Neural crest cell (in vitro differentiated cells): ENCODE measurements around the gene RASSF4. TPM values are rescaled to one million over a fixed set of nuclear protein-coding genes. Genes with fewer than 3 reads are reported as not detected.

Experiments used
- DNase-seq: peaks from one replicate; pipeline ENCODE4 v3.0.0; 2021; ENCODE audit warnings: low read depth, mixed read lengths, low spot score
- H3K27ac Mint-ChIP-seq: one replicate; pipeline ENCODE4 v1.8.0; 2021; ENCODE audit warnings: mild to moderate bottlenecking, mixed read lengths; ENCODE audit not compliant: unreplicated experiment
- H3K27me3 Mint-ChIP-seq: 2 replicates; pipeline ENCODE4 v1.8.0; 2021; ENCODE audit warnings: low read depth, mild to moderate bottlenecking, mixed read lengths
- H3K36me3 Mint-ChIP-seq: 2 replicates; pipeline ENCODE4 v1.8.0; 2021; ENCODE audit warnings: low read depth, mild to moderate bottlenecking, mixed read lengths
- H3K4me1 Mint-ChIP-seq: 2 replicates; pipeline ENCODE4 v1.8.0; 2021; ENCODE audit warnings: mixed read lengths
- H3K4me3 Mint-ChIP-seq: one replicate; pipeline ENCODE4 v1.8.0; 2021; ENCODE audit warnings: mild to moderate bottlenecking, mixed read lengths
- H3K9me3 Mint-ChIP-seq: 2 replicates; pipeline ENCODE4 v1.8.0; 2021; ENCODE audit warnings: mixed read lengths
- CTCF ChIP-seq: fragments of 200-600 bp; sonication (generic); conservative IDR thresholded peaks from 2 replicates; pipeline ENCODE4 v1.5.0; 2021; ENCODE audit warnings: antibody characterized with exemption, mild to moderate bottlenecking
- total RNA-seq: library from RNA; stranded (reverse); gene quantifications from 2 replicates; pipeline ENCODE4 v1.2.1, GENCODE V29; 2021

RASSF4 gene
- total RNA-seq, 1 donor from 2014 or later = 18.6 TPM

DNA sequence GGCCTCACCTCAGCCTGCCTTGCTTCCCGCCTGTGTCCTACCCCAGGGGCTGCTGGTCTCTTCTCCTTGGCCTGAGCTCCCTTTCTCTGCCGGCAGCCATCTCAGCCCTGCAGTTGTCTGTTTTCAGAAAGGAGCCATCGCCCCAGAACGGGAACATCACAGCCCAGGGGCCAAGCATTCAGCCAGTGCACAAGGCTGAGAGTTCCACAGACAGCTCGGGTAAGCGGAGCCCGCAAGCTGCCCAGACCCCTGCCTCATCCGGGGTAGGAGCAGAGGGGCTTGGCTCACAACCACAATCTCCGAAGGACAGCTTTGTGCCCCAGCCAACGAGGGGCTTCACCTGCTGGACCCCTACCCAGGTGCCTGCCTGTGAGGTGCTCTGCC lies 24.3 kb downstream of the RASSF4 start:
- Mint-ChIP-seq H3K4me3 (no peak overlapping the region), H3K4me1 (peaks cover 32% of the 10 kb centered on the region), H3K27ac (no peak overlapping the region), H3K36me3 (peaks cover 3% of the 10 kb centered on the region), H3K27me3 (no peaks in the 10 kb centered on the region), H3K9me3 (no peaks in the 10 kb centered on the region)
- TF ChIP-seq CTCF = no peak
- no peak for DNase-seq

GRCh38 chr10:44984671-44985101 lies 25.1 kb downstream of the RASSF4 start:
- Mint-ChIP-seq H3K27me3 (no peaks in the 10 kb centered on the region), H3K4me1 (peaks cover 26% of the 10 kb centered on the region), H3K27ac (no peak overlapping the region), H3K36me3 (peaks cover 3% of the 10 kb centered on the region), H3K9me3 (no peaks in the 10 kb centered on the region), H3K4me3 (no peak overlapping the region)
- DNase-seq = no peak
- TF ChIP-seq CTCF = no peak

- Mint-ChIP-seq H3K27me3 (no peaks in the 10 kb centered on the region), H3K9me3 (no peaks in the 10 kb centered on the region), H3K4me1 (peaks cover 26% of the 10 kb centered on the region), H3K36me3 (peaks cover 3% of the 10 kb centered on the region), H3K27ac (no peak overlapping the region), H3K4me3 (no peak overlapping the region)
- no peak for TF ChIP-seq CTCF
- DNase-seq = no peak
These were observed 25.6 kb downstream of the RASSF4 start for GRCh38 chr10:44985175-44985681.

GRCh38 chr10:44986179-44986578 lies 26.6 kb downstream of the RASSF4 start:
- H3K27ac Mint-ChIP-seq = no peak overlapping the region
- TF ChIP-seq CTCF = no peak
- H3K4me1 Mint-ChIP-seq = peaks cover 24% of the 10 kb centered on the region
- H3K27me3 Mint-ChIP-seq = no peaks in the 10 kb centered on the region
- H3K36me3 Mint-ChIP-seq = peaks cover 3% of the 10 kb centered on the region
- H3K9me3 Mint-ChIP-seq = no peaks in the 10 kb centered on the region
- DNase-seq = no peak
- H3K4me3 Mint-ChIP-seq = no peak overlapping the region

DNA sequence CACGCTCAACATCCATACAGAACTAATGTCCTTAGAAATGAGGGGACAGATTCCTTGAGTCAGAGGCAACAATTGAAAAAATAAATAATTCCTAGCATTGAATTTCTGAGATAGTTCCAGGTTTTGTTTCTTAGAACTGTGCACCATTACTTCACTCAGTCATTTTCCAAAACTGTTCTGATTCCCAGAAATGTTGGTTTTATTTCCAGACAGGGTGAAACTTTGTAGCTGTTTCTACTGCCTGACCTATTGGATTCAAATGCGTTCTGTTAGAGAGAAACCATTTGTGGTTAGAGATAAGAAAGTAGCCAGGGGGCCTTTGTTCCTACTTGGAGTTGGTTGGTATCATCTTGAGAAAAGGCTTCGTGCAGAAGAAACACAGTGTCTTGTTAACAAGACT lies 27.1 kb downstream of the RASSF4 start:
- DNase-seq = no peak
- peaks cover 3% of the 10 kb centered on the region for H3K36me3 Mint-ChIP-seq
- H3K27me3 Mint-ChIP-seq = no peaks in the 10 kb centered on the region
- no peak overlapping the region for H3K27ac Mint-ChIP-seq
- no peaks in the 10 kb centered on the region for H3K9me3 Mint-ChIP-seq
- peaks cover 24% of the 10 kb centered on the region for H3K4me1 Mint-ChIP-seq
- TF ChIP-seq CTCF = no peak
- H3K4me3 Mint-ChIP-seq = no peak overlapping the region
